Mesothelial cell of epicardium (in vitro differentiated cells): Measurements from ENCODE around the gene RBM38. TPM values are rescaled to one million over a fixed set of nuclear protein-coding genes. Genes with fewer than 3 reads are reported as not detected.

ENCODE experiments used
- DNase-seq, 2 experiments: peaks; one replicate each; pipeline ENCODE4 v3.0.0; 2021; ENCODE audit warnings: low spot score in 2 of 2; ENCODE audit not compliant: unreplicated experiment in 2 of 2
- H3K27ac Mint-ChIP-seq: 2 replicates; pipeline ENCODE4 v1.8.0; 2021; ENCODE audit warnings: mixed read lengths
- H3K27me3 Mint-ChIP-seq: 2 replicates; pipeline ENCODE4 v1.8.0; 2021; ENCODE audit warnings: low read depth, mixed read lengths
- H3K36me3 Mint-ChIP-seq: 2 replicates; pipeline ENCODE4 v1.8.0; 2021; ENCODE audit warnings: mixed read lengths
- H3K4me1 Mint-ChIP-seq: 2 replicates; pipeline ENCODE4 v1.8.0; 2021; ENCODE audit warnings: mixed read lengths
- H3K4me3 Mint-ChIP-seq: 2 replicates; pipeline ENCODE4 v1.8.0; 2021; ENCODE audit warnings: mild to moderate bottlenecking, moderate library complexity, mixed read lengths
- H3K9me3 Mint-ChIP-seq: 2 replicates; pipeline ENCODE4 v1.8.0; 2021; ENCODE audit warnings: mixed read lengths
- total RNA-seq: library from RNA; stranded (reverse); gene quantifications from 3 replicates; pipeline ENCODE4 v1.2.1, GENCODE V29; 2021
- TF ChIP-seq, protein P1 (sequence below): fragments of 200-600 bp; sonication (generic); IDR thresholded peaks from one replicate; pipeline ENCODE4 v1.5.0; 2021; ENCODE audit warnings: antibody characterized with exemption; ENCODE audit not compliant: unreplicated experiment

RBM38 gene
- total RNA-seq, 1 donor from 2014 or later: 25.6 TPM

- Mint-ChIP-seq H3K4me3 (no peak overlapping the region), H3K27me3 (no peaks in the 10 kb centered on the region), H3K9me3 (no peaks in the 10 kb centered on the region), H3K4me1 (peaks cover 7% of the 10 kb centered on the region), H3K36me3 (peaks cover 35% of the 10 kb centered on the region), H3K27ac (no peak overlapping the region)
- TF ChIP-seq, protein P1, sequence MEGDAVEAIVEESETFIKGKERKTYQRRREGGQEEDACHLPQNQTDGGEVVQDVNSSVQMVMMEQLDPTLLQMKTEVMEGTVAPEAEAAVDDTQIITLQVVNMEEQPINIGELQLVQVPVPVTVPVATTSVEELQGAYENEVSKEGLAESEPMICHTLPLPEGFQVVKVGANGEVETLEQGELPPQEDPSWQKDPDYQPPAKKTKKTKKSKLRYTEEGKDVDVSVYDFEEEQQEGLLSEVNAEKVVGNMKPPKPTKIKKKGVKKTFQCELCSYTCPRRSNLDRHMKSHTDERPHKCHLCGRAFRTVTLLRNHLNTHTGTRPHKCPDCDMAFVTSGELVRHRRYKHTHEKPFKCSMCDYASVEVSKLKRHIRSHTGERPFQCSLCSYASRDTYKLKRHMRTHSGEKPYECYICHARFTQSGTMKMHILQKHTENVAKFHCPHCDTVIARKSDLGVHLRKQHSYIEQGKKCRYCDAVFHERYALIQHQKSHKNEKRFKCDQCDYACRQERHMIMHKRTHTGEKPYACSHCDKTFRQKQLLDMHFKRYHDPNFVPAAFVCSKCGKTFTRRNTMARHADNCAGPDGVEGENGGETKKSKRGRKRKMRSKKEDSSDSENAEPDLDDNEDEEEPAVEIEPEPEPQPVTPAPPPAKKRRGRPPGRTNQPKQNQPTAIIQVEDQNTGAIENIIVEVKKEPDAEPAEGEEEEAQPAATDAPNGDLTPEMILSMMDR: no peak
- DNase-seq: no peak
These were observed 8.5 kb downstream of the RBM38 start for GRCh38 chr20:57399587-57400155.

DNA sequence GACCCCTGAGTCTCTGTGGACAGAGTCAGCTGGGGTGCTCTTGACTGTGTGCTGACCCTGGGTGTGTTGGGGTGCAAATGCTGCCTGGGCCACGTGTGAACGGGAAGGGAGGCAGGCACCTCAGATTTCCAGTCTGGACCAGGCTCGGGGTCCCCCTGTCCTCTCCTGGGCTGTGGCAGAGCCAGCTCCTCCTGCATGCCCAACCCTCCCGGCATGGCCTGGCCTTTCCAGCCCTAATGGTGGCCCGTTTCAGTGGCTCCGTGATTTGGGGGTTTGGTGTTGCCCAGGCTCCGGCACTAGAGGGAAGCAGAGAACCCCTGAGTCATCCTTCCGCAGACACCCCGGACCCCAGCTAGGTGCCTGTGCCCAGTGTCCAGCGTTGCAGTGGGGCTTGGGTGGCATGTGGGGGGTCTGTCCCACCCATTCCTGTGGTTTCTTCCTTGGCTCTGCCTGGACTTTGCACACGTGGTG lies 9.1 kb downstream of the RBM38 start:
- Mint-ChIP-seq H3K4me1 (peaks cover 7% of the 10 kb centered on the region), H3K27ac (no peak overlapping the region), H3K9me3 (no peaks in the 10 kb centered on the region), H3K4me3 (no peak overlapping the region), H3K27me3 (no peaks in the 10 kb centered on the region), H3K36me3 (peaks cover 35% of the 10 kb centered on the region)
- no peak for DNase-seq
- TF ChIP-seq, protein P1: no peak

DNA sequence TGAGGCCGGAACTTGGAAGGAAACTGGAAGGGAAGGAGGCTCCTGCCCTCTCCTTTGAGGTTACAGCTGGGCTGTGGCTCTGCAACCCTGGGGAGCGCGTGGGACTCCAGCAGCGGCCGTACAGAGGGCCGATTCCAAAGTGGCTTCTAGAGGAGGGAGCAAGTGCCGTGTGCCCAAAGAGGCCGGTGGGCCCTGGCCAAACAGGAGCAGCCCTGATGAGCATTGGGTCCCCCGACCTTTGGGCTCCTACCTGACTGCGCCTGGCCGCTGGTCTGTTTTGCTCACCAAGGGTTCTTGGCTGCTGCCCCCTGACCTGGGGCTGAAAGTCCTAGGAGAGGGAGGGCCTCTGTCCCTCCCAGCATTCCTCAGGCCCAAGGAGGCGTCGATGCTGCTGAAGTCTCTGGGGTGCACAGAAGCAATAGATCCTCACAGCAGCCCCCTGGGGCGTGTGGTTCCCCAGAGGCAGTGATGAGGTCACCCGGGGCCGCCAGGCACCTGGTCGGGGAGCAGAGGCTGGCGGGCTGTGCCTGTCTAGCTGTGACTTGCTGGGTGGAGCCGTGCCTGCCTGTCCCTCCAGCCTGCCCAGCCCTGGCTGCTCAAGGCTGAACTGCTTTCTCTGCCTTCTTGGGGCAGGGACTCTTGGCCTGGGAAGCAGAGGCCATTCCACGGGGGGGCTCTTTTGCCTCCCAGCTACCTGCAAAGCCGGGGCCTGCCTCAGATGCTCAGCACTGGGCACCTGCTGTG lies 9.8 kb downstream of the RBM38 start:
- Mint-ChIP-seq H3K36me3 (peaks cover 31% of the 10 kb centered on the region), H3K27me3 (no peaks in the 10 kb centered on the region), H3K4me1 (peaks cover 7% of the 10 kb centered on the region), H3K27ac (no peak overlapping the region), H3K4me3 (no peak overlapping the region), H3K9me3 (no peaks in the 10 kb centered on the region)
- no peak for DNase-seq
- TF ChIP-seq, protein P1: no peak

DNA sequence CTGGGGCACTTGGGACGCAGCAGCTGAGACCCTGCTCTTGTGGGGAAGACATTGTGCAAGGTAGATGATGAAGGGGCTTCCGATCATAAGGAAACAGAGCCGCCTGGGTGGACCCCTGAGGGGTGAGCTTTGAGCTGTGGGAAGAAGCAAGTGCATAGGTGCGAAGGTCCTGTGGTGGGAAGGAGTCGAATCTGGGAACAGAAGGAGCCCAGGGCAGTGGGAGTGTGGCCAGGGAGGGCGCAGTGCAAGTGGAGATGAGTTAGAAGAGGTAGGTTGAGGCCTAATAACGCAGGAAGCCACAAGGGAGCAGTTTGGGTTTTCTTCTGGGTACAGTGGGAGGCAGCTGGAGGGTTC lies 10.3 kb downstream of the RBM38 start:
- no peak overlapping the region for H3K27ac Mint-ChIP-seq
- no peak overlapping the region for H3K4me3 Mint-ChIP-seq
- peaks cover 27% of the 10 kb centered on the region for H3K36me3 Mint-ChIP-seq
- no peaks in the 10 kb centered on the region for H3K27me3 Mint-ChIP-seq
- TF ChIP-seq, protein P1: no peak
- H3K9me3 Mint-ChIP-seq: no peaks in the 10 kb centered on the region
- H3K4me1 Mint-ChIP-seq: peaks cover 7% of the 10 kb centered on the region
- no peak for DNase-seq

DNA sequence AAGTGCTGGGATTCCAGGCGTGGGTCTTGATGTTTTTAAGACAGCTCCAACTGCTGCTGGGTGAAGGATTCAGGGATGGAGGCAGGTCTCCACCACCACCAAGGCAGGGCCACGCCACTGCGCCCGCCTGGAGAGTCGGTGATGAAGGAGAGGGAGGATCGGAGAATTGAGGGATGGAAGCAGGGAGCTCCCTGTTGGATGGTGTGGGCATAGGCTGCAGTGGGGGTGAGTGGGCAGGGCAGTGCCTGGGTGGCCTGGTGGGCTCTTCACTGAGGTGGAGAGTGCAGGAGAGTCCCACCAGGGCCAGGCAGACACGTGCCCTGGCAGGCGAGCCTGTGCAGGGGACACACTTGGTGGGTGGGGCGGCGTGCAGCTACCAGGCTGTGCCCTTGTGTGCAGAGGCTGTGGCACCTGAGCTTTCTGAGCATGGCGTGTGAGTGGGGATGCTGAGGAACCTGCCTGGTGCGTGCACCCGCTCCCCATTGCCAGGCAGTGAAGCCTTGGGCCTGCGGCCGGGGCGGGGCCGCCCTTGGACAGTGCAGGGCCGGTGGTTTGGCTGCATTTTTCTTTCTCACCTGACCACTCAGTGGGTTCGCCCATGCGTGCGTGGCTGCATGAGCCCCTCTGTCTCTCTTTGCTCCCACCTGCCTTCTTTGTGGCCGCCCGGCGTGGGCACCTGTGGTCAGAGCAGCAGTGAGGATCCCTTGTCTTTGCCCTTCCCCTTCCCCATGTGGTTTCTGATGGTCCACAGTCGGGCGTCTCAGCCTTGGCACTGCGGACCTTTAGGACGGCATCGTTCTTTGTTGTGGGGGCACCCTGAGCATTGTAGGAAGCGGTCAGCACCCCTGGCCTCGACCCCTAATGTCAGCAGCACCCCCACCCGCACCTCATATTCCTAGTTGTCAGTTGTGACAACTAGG lies 11.3 kb downstream of the RBM38 start:
- peaks cover 26% of the 10 kb centered on the region for H3K36me3 Mint-ChIP-seq
- H3K9me3 Mint-ChIP-seq: no peaks in the 10 kb centered on the region
- H3K27ac Mint-ChIP-seq: no peak overlapping the region
- no peak for DNase-seq
- H3K27me3 Mint-ChIP-seq: no peaks in the 10 kb centered on the region
- TF ChIP-seq, protein P1: no peak
- no peak overlapping the region for H3K4me3 Mint-ChIP-seq
- H3K4me1 Mint-ChIP-seq: peaks cover 7% of the 10 kb centered on the region
